ENCODE results near the gene GSTA4.

- TF ChIP-seq, protein P1, sequence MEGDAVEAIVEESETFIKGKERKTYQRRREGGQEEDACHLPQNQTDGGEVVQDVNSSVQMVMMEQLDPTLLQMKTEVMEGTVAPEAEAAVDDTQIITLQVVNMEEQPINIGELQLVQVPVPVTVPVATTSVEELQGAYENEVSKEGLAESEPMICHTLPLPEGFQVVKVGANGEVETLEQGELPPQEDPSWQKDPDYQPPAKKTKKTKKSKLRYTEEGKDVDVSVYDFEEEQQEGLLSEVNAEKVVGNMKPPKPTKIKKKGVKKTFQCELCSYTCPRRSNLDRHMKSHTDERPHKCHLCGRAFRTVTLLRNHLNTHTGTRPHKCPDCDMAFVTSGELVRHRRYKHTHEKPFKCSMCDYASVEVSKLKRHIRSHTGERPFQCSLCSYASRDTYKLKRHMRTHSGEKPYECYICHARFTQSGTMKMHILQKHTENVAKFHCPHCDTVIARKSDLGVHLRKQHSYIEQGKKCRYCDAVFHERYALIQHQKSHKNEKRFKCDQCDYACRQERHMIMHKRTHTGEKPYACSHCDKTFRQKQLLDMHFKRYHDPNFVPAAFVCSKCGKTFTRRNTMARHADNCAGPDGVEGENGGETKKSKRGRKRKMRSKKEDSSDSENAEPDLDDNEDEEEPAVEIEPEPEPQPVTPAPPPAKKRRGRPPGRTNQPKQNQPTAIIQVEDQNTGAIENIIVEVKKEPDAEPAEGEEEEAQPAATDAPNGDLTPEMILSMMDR (IDR thresholded peaks at IDR 0.05) = no peak
- TF ChIP-seq POLR2A (IDR thresholded peaks at IDR 0.05) = no peak
Observed at GRCh38 chr6:53029257-53029656, 34.2 kb upstream of the GSTA4 start.
